ENCODE data around the gene GABRB1.

DNA sequence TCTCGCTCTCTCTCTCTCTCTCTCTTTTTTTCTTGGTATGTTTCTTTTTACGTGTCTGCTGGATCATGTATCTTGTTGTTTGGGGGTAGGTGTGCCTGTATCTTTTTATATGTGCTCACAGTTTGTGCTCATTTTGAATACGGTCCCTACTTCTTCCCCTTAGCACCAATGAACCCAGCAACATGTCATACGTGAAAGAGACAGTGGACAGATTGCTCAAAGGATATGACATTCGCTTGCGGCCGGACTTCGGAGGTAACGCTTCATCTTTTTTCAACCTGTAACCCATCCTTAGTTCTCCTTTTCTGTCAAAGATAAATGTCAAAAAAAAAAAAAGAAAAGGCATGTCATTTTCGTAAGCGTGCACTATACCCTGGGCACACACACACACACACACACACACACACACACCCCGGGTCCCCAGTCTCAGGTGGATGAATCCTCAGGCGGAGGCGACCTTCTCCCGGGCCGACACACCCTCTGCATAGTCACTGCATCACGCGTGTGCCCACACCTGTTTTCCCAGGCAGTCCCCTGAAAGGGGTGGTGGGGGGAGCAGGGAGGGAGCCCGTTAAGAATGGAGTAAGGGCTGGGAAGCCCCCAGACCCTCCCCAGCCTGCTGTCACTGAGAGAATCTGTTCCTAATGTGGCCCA lies 511 bp downstream of the GABRB1 start:
- no peak for TF ChIP-seq YY1 (IDR thresholded peaks at IDR 0.05; ENCODE audit: low read depth, low read length)
- no peak for TF ChIP-seq EZH2 (IDR thresholded peaks at IDR 0.05; ENCODE audit: low read depth, low read length, severe bottlenecking)
- TF ChIP-seq TEAD4 (IDR thresholded peaks at IDR 0.05; ENCODE audit: low read depth, low read length) = no peak

All from H1 (cell line).